DND-41 (cell line): ENCODE measurements around the gene CSRP1.
"Not testable (repeated sequence)": the region's sequence is repeated elsewhere in the genome, so short reads cannot be mapped to it uniquely, and the experiment has no call there.

Experiments used
- ATAC-seq: fragments of 200-7000 bp; cut with Tn5 transposase; 3 replicates; pipeline ENCODE4 v1.9.1; 2021; ENCODE audit warnings: low read depth; ENCODE audit not compliant: insufficient read depth
- DNase-seq: peaks from one replicate; pipeline ENCODE4 v3.0.0-alpha.2; 2020
- H2AFZ ChIP-seq: 2 replicates; pipeline ENCODE4 v1.6.0; 2012; ENCODE audit warnings: low read depth, low read length
- H3K27ac ChIP-seq: 2 replicates; pipeline ENCODE4 v1.5.1; 2012; ENCODE audit warnings: low read length, inconsistent platforms
- H3K27me3 ChIP-seq: fragments of 200-600 bp; sonication (generic); 2 replicates; pipeline ENCODE4 v1.6.0; 2012; ENCODE audit warnings: low read length, mild to moderate bottlenecking, inconsistent platforms; ENCODE audit not compliant: insufficient read depth, poor library complexity
- H3K36me3 ChIP-seq: 2 replicates; pipeline ENCODE4 v1.5.1; 2012; ENCODE audit warnings: low read length, inconsistent platforms; ENCODE audit not compliant: insufficient read depth
- H3K4me1 ChIP-seq: 2 replicates; pipeline ENCODE4 v1.5.1; 2012; ENCODE audit warnings: mild to moderate bottlenecking, low read length; ENCODE audit not compliant: insufficient read depth
- H3K4me2 ChIP-seq: 2 replicates; pipeline ENCODE4 v1.6.0; 2012; ENCODE audit warnings: mild to moderate bottlenecking, moderate library complexity, low read length, inconsistent platforms; ENCODE audit not compliant: insufficient read depth
- H3K4me3 ChIP-seq, 2 experiments: fragments of 200-600 bp in 1 of 2; shearing (Covaris generic) in 1 of 2; 2 replicates each; pipeline ENCODE4 v1.5.1; 2012 to 2016; ENCODE audit warnings: inconsistent platforms in 2 of 2, low read length in 2 of 2, mild to moderate bottlenecking in 2 of 2, low read depth in 1 of 2, moderate library complexity in 1 of 2
- H3K79me2 ChIP-seq: 2 replicates; pipeline ENCODE4 v1.6.0; 2012; ENCODE audit warnings: low read length, inconsistent platforms; ENCODE audit not compliant: insufficient read depth
- H3K9ac ChIP-seq: 2 replicates; pipeline ENCODE4 v1.6.0; 2012; ENCODE audit warnings: low read depth, mild to moderate bottlenecking, inconsistent platforms, low read length, moderate library complexity
- H3K9me3 ChIP-seq: 2 replicates; pipeline ENCODE4 v1.5.1; 2012; ENCODE audit warnings: low read length, moderate library complexity, mild to moderate bottlenecking, inconsistent platforms; ENCODE audit not compliant: insufficient read depth, severe bottlenecking
- H4K20me1 ChIP-seq: 2 replicates; pipeline ENCODE4 v1.6.0; 2012; ENCODE audit warnings: low read length; ENCODE audit not compliant: insufficient read depth
- CTCF ChIP-seq: IDR thresholded peaks from 2 replicates; pipeline ENCODE4 v1.5.1; 2012; ENCODE audit warnings: borderline replicate concordance, low read length, moderate library complexity, mild to moderate bottlenecking; ENCODE audit not compliant: poor library complexity, severe bottlenecking; ENCODE audit errors: extremely low read depth
- EZH2 ChIP-seq: IDR thresholded peaks from 3 replicates; pipeline ENCODE4 v1.6.1; 2012; ENCODE audit warnings: borderline replicate concordance, low read depth, mild to moderate bottlenecking, moderate library complexity, low read length, inconsistent platforms; ENCODE audit not compliant: severe bottlenecking

Gene CSRP1

DNA sequence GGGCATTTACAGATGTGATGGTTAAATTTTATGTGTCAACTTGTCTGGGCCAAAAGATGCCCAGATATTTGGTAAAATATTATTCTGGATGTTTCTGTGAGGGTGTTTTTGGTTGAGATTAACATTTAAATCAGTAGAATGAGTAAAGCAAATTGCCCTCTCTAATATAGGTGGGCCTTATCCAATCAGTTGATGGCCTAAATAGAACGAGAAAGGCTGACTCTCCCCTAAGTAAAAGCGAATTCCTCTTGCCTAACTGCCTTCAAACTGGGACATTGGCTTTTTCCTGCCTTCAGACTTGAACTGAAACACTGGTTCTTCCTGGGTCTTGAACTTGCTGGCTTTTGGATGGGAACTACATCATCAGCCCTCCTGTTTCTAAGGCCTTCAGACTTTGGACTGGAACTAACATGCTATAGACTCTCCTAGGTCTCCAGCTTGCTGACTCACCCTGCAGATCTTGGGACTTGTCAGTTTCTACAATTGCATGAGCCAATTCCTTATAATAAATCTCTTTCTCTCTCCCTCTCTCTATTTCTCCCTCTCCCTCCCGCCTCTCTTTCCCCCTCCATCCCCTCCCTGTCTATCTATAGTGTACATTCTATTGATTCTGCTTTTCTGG is 21.8 kb upstream of the CSRP1 start:
- DNase-seq (no peak), ATAC-seq (no peak)
- Histone ChIP-seq H3K79me2 (no peaks in the 10 kb centered on the region), H3K4me1 (no peaks in the 10 kb centered on the region), H3K9me3 (no peaks in the 10 kb centered on the region), H3K4me2 (no peak overlapping the region), H2AFZ (no peak overlapping the region), H3K27me3 (no peaks in the 10 kb centered on the region), H3K9ac (no peak overlapping the region), H3K4me3 (no peak overlapping the region), H4K20me1 (peaks cover 9% of the 10 kb centered on the region; the same call in 1 of the 2 replicates), H3K36me3 (no peaks in the 10 kb centered on the region), H3K27ac (no peak overlapping the region)
- TF ChIP-seq EZH2 (no peak), CTCF (no peak)

GRCh38 chr1:201527879-201528278 is 21.0 kb upstream of the CSRP1 start:
- Histone ChIP-seq H4K20me1 (peaks cover 9% of the 10 kb centered on the region; the same call in 1 of the 2 replicates), H2AFZ (no peak overlapping the region), H3K9ac (no peak overlapping the region), H3K4me1 (no peaks in the 10 kb centered on the region), H3K36me3 (no peaks in the 10 kb centered on the region), H3K9me3 (no peaks in the 10 kb centered on the region), H3K79me2 (no peaks in the 10 kb centered on the region), H3K4me3 (no peak overlapping the region), H3K27ac (no peak overlapping the region), H3K4me2 (no peak overlapping the region), H3K27me3 (no peaks in the 10 kb centered on the region)
- ATAC-seq (no peak), DNase-seq (no peak)
- no peak for TF ChIP-seq CTCF
- no peak for TF ChIP-seq EZH2

GRCh38 chr1:201525193-201525778 is 18.4 kb upstream of the CSRP1 start:
- Histone ChIP-seq H2AFZ (no peak overlapping the region), H3K9me3 (no peaks in the 10 kb centered on the region), H3K4me1 (no peaks in the 10 kb centered on the region), H3K4me2 (no peak overlapping the region), H3K27ac (no peak overlapping the region), H4K20me1 (no peaks in the 10 kb centered on the region), H3K9ac (no peak overlapping the region), H3K79me2 (no peaks in the 10 kb centered on the region), H3K4me3 (no peak overlapping the region), H3K36me3 (no peaks in the 10 kb centered on the region; the same call in 1 of the 2 replicates), H3K27me3 (no peaks in the 10 kb centered on the region)
- ATAC-seq (no peak), DNase-seq (no peak)
- TF ChIP-seq EZH2 (no peak), CTCF (no peak)

- ATAC-seq, DNase-seq, H3K27me3 ChIP-seq, H3K9me3 ChIP-seq, H4K20me1 ChIP-seq, H3K27ac ChIP-seq, H3K4me1 ChIP-seq, H3K4me2 ChIP-seq, H3K4me3 ChIP-seq, H3K9ac ChIP-seq, H3K79me2 ChIP-seq, H2AFZ ChIP-seq, H3K36me3 ChIP-seq: not testable (repeated sequence)
These were observed 13.2 kb upstream of the CSRP1 start for GRCh38 chr1:201520046-201520575.
